HG03520 (cell line): ENCODE data around the gene AGPAT1.

Source experiments
- ATAC-seq: cut with Tn5 transposase; IDR thresholded peaks from one replicate; pipeline ENCODE4 v1.9.1; 2021; ENCODE audit warnings: mild to moderate bottlenecking, moderate library complexity; ENCODE audit not compliant: unreplicated experiment

Gene AGPAT1

DNA sequence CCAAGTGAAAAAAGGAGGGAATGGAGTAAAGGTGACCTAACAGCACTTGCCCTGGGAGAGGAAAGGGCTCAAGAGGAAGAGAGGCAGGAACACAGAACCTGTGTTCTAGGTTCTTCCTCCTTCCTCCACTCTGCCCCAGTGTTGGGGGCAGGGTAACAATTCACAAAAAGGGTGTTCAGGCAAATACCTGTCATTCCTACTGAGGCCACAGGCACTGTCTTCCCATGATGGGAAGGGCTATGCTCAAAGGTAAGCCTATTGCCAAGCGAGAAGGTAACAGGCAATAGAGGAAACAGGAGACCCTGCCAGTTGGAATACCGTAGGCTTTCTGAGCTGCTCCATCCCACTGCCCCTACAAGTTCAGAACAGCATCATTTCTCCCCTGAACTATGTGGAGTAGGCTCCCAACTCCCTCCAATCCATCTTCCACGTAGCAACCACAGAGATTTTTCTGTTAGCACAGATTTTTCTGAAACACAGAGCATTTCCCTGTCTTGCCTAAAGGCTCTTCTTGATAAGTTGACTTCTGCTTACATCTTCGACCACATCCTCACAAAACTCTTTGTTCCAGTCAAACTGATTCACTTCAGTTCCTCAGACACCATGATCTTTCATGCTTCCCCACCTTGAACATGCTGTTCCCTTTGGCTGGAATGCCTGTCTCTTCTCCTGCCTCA is 2.7 kb downstream of the AGPAT1 start:
- ATAC-seq = no peak

DNA sequence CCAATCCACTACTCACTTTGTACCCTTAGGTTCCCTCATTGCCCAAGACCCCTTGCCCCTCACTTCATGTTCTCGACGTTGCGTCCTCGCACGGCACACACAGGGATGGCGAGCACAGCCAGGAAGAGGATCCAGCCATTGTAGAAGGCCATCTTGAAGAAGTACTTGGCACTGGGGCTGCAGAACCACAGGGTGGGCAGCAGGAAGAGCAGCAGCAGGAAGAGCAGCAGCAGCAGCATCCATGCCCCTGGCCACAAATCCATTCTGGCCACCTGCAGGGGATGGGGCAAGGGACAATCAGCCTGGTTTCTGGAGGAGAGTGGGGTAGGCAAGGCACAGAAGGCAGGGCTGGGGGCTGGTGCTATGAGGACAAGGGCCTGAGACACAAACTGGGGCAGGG is 4.7 kb downstream of the AGPAT1 start:
- ATAC-seq = no peak

DNA sequence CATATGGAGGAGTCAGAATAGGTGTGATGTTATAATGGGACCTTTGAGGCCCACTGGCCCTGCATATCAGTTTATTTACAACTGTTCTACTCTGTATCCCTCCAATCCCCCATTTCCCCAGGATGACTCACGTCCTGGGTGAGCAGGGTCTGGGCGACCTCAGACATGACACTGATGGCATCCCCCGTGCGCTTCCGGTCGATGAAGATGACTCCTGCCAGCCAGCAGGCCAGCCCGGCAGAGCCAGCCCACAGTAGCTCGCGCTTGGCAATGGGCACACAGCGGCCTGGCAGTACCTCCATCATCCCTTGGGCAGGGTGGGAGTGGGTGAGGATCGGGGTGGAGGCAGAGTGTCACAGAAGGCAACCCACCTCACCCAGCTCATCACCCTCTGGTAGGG is 5.6 kb downstream of the AGPAT1 start:
- no peak for ATAC-seq

DNA sequence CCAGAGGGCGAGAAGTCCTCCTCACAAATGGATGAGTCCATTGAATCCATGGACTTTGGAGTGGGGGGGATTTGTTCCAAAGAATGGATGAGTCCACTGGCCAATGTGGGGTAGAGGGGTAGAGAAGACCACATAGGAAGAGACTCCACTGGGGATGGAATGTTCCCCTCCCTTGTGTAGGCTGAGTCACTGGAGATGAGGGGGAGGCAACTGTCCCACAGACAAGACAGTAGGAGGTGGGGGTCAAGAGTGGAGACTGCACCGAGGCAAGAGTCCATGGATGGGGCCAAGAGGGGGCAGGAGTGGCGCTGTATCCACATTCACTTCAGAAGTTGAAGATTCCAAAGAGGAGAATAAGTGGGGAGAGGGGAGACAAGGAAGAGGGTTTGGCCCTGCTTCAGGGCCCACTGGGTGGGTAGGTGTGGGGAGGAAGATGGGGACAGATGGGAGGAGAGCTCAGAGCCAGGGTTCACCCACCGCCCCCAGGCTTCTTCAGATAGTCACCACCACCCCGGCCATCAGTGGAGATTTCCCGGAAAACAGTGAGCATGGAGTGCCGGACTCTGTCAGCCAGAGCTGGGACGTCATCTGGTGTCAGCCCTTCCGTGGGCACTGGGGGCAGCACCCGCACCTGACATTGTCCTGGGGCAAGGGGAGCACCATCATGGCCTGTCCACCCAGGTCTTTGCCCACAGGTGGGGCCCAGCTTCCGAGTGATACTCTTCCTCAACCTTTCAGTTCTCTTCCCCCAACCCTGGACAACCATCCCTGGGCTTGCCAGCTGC is 6.9 kb downstream of the AGPAT1 start:
- no peak for ATAC-seq

DNA sequence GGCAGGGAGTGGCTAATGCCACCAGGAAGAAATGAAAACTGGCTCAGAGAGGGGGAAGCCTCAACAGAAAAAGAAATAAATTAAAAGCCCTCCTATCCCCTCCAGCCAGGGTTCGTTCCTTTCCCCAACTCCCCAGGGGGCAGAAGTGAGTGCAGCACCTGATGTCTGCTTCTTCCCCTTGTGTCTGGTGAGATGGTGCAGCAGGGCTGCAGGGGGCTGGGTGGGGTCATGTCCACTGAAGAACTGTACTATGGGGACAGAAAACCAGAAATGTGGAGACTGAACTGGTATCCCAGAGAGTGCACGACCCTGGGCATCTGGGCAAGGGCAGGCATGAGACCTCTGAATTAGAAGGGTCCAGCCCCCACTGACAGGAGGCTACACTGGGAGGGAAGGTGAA is 7.5 kb downstream of the AGPAT1 start:
- no peak for ATAC-seq

DNA sequence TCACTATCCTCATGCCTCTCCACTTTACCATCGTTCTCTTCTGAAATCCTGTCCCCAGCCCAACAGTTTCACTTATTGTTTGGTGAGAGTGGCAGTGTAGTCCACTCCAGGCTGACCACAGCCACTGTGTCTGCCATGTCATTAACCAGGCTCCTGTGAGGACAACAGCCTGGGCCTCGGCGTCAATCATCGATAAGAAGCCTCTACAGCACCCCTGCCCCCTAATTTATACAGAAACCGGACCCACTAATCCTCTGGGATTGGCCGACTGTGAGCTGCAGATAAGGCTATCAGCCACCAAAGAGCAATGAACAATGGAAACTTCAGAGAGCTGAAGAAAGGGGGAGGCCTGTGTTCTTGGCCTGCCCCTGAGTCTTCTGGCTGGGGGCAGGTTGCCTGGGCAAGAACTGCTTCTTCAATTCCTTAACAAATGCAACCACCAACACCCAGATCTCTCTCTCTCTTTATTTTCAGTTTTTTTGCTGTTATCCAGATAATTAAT is 8.1 kb downstream of the AGPAT1 start:
- ATAC-seq = no peak

DNA sequence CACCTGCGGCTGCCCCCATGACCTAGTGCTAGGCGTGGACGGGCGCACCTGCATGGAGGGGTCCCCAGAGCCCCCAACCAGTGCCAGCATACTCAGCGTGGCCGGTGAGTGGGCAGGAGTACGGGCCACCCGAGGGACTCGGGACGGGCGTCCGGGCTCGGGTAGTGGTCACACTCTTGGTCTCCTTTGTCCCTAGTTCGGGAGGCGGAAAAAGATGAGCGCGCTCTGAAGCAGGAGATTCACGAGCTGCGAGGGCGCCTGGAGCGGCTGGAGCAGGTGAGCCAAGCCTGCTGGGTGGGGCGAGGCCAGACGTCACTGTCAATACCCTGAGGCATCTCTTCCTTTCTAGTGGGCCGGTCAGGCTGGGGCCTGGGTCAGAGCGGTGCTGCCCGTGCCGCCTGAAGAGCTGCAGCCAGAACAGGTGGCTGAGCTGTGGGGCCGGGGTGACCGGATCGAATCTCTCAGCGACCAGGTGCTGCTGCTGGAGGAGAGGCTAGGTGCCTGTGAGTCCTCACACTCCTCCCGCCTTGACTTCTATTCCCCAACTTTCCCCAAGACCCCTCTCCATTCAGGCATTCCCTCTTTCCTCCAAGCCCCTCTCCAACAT is 8.6 kb downstream of the AGPAT1 start:
- no peak for ATAC-seq

DNA sequence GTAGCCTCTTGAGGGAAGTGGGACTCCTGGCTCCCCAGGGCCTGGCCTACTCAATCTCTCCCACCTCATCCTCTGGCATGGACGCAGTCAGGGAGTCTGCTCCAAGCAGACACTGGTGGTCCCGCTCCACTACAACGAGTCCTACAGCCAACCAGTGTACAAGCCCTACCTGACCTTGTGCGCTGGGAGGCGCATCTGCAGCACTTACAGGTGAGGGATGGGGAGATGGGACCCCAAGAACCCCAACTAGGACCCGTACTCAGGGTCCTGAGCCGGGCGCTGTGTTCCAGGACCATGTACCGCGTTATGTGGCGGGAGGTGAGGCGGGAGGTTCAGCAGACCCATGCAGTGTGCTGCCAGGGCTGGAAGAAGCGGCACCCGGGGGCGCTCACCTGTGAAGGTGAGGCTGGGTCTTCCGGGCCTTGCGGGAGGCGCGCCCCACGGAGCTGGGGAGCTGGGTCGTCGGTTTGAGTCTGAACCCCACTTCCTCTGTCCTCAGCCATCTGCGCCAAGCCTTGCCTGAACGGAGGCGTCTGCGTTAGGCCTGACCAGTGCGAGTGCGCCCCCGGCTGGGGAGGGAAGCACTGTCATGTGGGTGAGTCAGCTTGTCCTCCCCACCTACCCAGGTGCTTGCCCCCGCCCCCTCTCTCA is 9.3 kb downstream of the AGPAT1 start:
- ATAC-seq = no peak

DNA sequence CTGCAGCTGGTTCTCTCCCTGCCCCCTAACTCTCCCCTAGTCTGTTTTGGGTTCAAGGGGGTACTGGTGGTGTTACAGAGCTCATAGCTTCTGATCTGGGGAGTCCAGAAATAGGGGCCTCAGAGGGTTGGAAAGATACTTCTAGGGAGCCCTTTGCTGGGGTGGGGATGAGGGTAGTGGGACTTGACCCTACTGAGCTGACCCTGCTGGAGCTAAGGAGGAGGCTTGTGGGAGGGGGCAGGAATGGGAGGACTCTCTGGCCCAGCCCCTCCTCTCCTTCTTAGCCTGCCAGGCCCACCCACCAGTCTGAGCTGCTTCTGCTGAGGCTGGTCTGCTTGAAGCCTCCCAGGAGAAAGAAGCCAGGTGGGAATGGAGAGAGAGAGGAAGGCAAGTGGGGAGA is 11.6 kb downstream of the AGPAT1 start, which contains the start of gene EGFL8:
Gene EGFL8, plus strand, starts transcription at position 301 of the 400 bp plus-strand sequence. CDS start 1,571 bp downstream, outside the sequence.
- no peak for ATAC-seq

DNA sequence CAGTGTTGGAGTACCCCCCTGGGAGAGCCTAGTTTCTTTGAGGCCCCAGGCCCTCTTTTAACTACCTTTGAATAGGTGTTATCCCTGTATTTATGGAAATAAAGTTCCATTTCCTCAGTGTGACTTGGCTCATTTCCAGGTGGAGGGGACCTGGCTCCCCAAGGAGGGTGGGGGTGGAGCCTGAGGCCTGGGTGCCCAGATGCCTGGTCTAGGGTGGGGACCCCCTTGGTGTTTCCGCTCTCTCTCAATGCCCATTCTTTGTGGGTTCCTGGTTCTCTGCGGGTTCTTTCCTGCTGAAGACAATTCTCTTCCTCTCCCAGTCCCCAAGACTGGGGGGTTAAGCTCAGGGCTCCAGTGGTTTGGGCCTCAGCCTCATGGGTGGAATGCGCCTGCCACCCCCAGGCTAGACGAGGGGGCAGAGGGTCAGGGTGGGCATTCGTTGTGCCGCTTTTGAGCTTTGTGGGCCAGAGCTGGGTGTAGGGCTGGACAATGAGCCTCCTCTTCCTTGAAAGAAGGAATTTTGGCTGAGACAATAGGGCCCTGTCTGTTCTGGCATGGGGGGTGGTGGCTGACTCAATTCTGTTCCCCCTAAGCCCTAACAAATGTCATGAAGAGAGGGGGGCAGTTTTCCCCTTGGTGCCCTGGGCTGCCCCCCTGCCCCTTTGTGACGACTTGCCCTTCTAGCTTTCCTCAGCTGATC is 12.2 kb downstream of the AGPAT1 start:
- ATAC-seq = no peak

DNA sequence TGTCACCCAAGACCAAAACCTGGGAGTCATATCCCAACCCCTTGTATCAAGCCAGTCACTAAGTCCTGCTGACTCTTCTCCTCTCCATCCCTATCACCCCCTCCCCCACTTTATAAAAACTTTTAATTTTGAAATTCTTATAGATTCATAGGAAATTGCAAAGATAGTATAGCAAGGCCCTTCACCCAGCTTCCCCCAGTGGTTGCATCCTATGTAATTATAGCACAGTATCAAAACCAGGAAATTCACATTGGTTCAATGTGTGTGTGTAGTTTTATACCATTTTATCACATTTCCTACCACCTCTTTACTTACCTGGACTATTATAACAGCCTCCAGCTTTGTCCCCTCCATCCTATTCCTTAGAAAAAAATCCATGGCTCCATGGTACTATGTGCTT is 17.8 kb downstream of the AGPAT1 start:
- ATAC-seq = no peak

DNA sequence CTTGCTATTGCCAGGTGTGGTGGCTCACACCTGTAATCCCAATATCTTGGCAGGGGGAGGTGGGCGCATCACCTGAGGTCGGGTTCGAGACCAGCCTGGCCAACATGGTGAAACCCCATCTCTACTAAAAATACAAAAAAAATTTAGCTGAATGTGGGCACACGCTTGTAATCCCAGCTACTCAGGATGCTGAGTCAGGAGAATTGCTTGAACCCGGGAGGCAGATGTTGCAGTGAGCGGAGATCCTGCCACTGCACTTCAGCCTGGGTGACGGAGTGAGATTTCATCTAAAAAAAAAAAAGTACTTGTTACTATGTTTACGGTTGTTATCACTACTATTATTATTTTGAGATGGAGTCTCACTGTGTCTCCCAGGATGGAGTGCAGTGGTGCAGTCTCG is 19.0 kb downstream of the AGPAT1 start:
- ATAC-seq = no peak

DNA sequence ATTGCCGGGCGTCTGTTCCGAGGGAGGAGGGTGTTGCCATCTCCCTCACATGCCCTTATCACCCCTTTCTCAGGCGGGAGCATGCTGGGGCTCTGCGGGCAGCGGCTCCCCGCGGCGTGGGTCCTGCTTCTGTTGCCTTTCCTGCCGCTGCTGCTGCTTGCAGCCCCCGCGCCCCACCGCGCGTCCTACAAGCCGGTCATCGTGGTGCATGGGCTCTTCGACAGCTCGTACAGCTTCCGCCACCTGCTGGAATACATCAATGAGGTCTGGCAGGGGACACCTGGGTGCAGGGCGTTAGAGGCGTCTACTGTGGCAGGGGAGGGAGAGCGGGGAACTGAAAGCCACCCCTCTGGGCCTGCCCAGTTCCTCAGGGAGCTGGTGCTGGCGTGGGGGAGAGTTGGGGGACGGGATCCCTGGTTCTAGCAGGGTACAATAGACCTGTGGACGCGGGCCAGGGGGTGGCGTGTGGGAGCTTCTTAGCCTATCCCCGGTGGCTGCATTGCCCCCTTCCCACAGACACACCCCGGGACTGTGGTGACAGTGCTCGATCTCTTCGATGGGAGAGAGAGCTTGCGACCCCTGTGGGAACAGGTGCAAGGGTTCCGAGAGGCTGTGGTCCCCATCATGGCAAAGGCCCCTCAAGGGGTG is 21.2 kb downstream of the AGPAT1 start:
- ATAC-seq = no peak

DNA sequence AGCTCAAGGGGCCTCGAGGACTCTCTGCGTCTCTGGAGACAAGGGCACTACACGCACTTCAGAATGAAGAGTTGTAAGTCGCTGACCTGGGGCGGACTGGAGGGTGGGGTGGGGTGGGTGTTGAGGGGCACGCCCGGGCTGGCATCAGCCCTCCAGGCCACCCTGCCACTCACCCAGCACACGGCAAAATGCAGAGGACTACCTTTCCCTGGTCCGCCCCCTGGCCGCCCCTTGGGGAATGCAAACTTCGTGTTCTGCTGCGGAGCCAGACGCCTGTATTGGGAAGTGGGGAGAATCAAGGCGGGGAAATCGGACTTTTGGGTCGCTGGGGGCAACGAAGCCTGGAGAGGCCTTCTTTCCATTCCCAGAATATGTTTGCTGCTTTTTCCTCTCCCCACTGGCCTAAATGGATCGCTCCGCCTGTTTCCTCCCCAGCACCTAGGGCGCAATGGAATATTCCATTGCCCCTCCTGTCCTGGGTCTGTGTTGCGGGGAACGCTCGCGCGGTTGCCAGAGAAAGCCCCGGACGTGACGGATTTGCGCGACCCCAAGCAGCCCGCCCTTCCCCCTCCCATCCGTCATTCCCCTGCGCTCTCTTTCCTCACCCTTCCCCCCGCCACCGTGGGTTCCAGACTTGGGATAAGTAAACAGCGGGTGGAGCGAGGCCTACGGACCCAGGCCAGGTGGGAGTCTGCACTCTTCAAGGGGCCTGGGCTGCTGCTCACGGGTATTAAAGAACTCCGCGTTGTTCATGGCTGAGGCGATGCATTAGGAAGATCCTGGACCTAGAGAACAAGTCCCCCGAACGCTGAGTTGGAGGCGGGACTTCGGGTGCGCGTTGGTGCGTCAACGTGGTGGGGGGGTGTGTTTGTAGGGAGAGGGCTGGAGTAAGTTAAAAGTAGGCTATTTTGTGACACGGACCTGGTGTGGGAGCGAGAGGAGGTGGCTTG is 22.0 kb downstream of the AGPAT1 start, which contains the start of gene PPT2:
Gene PPT2, plus strand, starts transcription at position 578 of the 950 bp plus-strand sequence. CDS start 454 bp downstream, outside the sequence.
- no peak for ATAC-seq

DNA sequence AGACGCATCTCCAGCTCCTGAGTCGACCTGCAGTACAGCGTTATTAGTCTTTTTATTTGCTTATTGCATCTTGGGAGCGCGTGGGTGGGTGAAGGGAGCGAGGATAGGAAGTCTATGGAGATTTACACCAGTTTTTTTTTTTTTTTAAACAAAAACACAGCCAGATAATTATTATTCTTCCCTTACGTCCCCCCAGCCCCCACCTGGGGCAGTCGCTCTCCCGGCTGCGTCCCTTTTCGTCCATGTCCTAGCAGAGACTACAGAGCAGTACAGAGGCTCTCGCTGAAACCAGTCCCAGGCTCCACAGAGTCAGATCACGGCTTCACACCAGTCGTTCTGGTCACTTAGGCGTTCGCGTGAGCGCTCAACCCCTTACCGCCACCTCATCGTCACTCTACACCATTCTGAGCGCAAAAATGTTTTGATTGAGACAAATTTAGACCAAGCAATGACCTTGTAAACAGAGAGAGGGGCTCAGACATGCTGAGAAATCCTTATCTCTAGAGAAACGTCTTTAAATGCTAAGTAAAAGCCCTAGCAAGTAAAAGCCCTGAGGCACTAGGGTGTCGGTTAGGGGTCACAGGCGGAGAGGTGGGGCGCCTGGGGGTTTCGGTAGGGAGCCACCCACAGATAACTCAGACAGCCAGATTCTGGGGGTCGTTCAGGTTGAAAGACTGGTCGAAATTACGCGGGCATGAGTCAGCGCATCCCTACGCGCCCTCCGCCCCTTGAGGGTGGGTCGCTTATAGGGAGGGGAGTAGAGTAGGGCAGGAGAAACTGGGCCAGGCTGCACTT is 22.9 kb downstream of the AGPAT1 start:
- no peak for ATAC-seq

DNA sequence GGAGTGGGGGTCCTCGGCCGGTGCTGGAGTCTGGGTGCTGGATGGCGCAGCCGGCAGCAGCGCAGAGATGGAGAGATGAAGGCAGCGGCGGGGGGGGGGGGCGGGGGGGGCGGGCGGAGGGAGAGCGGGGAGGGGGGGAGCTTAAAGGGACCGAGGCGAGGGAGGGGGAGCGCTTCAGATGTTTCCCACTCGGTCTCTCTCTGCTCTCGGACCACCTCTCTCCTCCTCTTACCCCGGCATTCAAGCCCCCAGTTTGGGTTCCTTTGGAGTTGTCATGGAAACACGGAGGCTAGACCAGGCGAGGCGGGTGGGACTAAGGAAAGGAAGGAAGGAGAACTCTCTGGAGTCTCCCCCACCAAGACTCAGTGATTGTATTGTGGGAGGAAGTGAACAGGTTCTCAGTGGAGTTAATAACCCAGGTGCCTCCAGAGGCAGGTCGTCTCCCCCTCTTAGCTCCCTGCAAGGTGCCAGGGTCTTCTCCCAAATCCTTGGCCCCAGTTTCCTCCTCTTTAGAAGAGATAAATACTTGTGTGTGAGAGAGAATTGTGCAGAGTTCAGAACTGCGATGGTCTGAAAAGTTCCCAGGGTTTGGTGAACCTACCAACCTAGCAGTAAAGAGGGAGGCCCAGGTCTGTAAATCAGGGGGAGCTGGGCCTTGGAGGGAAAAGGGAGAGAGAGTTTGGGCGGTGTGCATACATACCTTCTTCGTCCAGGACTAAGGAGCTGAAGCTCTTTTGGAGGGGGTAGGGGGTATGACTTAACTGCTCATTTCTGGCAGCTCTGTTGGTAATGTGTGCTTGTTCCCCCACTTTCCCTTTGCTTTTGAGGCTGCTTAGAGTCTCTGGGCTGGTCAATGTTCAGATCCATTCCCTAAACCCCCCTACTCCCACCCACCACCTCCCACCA is 23.8 kb downstream of the AGPAT1 start, which contains the start of gene PRRT1:
Gene PRRT1, minus strand, starts transcription at position 77 of the 906 bp plus-strand sequence. CDS start 112 bp downstream, outside the sequence.
- no peak for ATAC-seq
